Neural progenitor cell (in vitro differentiated cells): ENCODE results near the gene PEPD.

Experiments used
- EZH2 ChIP-seq: fragments of 200-600 bp; sonication (generic); IDR thresholded peaks from 2 replicates; pipeline ENCODE4 v1.6.1; 2017; ENCODE audit warnings: antibody characterized with exemption, mild to moderate bottlenecking, moderate library complexity
- TF ChIP-seq, protein P1 (sequence below): fragments of 200-600 bp; sonication (generic); IDR thresholded peaks from 2 replicates; pipeline ENCODE4 v1.5.1; 2017; ENCODE audit warnings: antibody characterized with exemption, mild to moderate bottlenecking

DNA sequence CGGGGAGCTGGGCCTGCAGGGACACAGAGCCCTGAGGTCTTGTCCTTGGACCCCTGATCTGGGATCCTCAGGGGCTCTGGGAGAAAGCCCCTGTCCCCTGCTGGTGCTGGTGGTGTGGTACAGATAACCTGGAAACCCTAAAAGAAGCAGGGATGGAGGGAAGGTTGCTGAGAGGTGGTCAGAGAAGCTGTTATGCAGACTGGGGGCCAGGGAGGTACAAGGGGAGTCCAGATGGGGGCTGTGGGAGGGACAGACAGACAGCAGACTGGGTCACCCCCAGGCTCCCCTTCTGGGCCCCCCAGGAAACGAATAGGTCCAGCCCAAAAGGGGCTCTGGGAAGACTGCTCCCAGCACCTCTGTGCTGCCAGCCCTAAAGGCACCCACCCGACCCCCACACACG is 34.7 kb upstream of the PEPD start:
- TF ChIP-seq, protein P1, sequence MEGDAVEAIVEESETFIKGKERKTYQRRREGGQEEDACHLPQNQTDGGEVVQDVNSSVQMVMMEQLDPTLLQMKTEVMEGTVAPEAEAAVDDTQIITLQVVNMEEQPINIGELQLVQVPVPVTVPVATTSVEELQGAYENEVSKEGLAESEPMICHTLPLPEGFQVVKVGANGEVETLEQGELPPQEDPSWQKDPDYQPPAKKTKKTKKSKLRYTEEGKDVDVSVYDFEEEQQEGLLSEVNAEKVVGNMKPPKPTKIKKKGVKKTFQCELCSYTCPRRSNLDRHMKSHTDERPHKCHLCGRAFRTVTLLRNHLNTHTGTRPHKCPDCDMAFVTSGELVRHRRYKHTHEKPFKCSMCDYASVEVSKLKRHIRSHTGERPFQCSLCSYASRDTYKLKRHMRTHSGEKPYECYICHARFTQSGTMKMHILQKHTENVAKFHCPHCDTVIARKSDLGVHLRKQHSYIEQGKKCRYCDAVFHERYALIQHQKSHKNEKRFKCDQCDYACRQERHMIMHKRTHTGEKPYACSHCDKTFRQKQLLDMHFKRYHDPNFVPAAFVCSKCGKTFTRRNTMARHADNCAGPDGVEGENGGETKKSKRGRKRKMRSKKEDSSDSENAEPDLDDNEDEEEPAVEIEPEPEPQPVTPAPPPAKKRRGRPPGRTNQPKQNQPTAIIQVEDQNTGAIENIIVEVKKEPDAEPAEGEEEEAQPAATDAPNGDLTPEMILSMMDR, result no peak
- no peak for TF ChIP-seq EZH2
